ENCODE measurements around the gene SHANK3.
"Not testable (repeated sequence)": the region's sequence is repeated elsewhere in the genome, so short reads cannot be mapped to it uniquely, and the experiment has no call there.

The SHANK3 gene

DNA sequence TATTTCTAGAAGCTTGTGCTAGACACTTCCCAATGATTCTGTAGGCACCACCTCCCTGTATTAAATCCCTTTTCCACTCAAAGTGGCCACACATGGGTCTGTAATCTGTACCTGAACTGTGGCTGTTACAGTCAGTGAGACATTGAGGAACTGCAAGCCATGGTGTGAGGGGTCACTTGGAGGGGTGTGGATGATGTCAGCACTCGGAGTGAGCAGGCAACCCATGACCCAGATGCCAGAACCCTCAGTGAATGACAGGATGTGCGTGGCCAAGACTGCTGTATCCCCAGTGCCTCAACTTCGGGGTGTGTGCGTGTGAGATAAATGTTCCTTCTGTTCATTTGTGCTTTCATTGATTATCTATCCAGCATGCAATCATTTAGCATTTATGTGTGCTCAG is 14.7 kb upstream of the SHANK3 start:
- peaks cover 22% of the 10 kb centered on the region for H3K27me3 ChIP-seq (ENCODE audit: control insufficient read depth, insufficient read depth, low read length)
- H3K36me3 ChIP-seq (ENCODE audit: control insufficient read depth, low read depth, low read length): no peaks in the 10 kb centered on the region
- H3K4me1 ChIP-seq (ENCODE audit: control insufficient read depth, low read depth, low read length): no peaks in the 10 kb centered on the region
- no peak overlapping the region for H3K9ac ChIP-seq (ENCODE audit: low read length)
- no peaks in the 10 kb centered on the region for H3K9me3 ChIP-seq (ENCODE audit: control insufficient read depth, low read depth, low read length)
- H3K27ac ChIP-seq (ENCODE audit: low read length): no peak overlapping the region
- no peak overlapping the region for H3K4me3 ChIP-seq (ENCODE audit: low read length)

DNA sequence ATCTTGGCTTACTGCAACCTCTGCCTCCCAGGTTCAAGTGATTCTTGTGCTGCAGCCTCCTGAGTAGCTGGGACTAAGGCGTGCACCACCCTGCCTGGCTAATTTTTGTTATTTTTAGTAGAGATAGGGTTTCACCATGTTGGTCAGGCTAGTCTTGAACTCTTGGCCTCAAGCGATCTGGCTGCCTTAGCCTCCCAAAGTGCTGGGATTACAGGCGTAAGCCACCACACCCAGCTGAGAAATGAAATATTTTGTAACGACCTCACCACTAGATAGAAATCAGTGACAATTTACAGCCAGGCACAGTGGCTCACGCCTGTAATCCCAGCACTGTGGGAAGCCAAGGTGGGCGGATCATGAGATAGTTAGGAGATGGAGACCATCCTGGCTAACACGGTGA is 12.9 kb upstream of the SHANK3 start:
- peaks cover 22% of the 10 kb centered on the region for H3K27me3 ChIP-seq (ENCODE audit: control insufficient read depth, insufficient read depth, low read length)
- not testable (repeated sequence) for H3K27ac ChIP-seq (ENCODE audit: low read length); H3K4me1 ChIP-seq (ENCODE audit: control insufficient read depth, low read depth, low read length); H3K9ac ChIP-seq (ENCODE audit: low read length); H3K36me3 ChIP-seq (ENCODE audit: control insufficient read depth, low read depth, low read length); H3K4me3 ChIP-seq (ENCODE audit: low read length); H3K9me3 ChIP-seq (ENCODE audit: control insufficient read depth, low read depth, low read length)

DNA sequence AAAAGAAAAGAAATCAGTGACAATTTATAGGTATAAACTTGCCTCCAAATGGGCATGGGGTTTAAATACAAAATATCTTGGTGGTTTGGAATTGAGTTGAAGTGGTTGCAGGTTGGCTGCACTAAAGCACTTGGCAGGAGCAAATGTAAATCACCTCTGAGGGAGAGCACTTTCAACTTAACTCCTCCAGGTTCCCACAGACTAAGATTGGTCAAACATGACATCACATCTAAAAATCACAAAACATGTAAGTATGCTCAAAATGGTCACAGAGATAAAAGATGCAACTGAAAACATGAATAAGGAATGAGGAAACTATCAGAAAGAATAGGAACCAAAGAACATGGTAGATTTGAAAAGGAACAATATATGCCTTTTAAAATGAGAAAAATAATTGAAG is 12.3 kb upstream of the SHANK3 start:
- no peak overlapping the region for H3K9ac ChIP-seq (ENCODE audit: low read length)
- H3K27me3 ChIP-seq (ENCODE audit: control insufficient read depth, insufficient read depth, low read length): peaks cover 22% of the 10 kb centered on the region
- no peaks in the 10 kb centered on the region for H3K9me3 ChIP-seq (ENCODE audit: control insufficient read depth, low read depth, low read length)
- no peaks in the 10 kb centered on the region for H3K36me3 ChIP-seq (ENCODE audit: control insufficient read depth, low read depth, low read length)
- no peak overlapping the region for H3K27ac ChIP-seq (ENCODE audit: low read length)
- H3K4me3 ChIP-seq (ENCODE audit: low read length): no peak overlapping the region
- H3K4me1 ChIP-seq (ENCODE audit: control insufficient read depth, low read depth, low read length): no peaks in the 10 kb centered on the region

DNA sequence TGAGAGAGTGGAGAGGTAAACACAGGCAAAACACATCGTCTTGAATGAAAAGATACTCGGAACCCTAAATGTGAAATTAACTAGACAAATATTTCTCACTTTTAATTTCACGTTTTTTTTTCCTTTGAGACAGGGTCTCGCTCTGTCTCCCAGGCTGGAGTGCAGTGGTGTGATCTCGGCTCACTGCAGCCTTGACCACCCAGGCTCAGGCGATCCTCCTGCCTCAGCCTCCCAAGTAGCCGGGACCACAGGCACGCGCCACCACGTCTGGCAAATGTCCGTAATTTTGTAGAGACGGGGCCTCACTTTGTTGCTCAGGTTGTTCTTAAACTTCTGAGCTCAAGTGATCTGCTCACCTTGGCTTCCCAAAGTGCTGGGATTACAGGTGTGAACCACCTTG is 7.4 kb upstream of the SHANK3 start:
- H3K36me3 ChIP-seq (ENCODE audit: control insufficient read depth, low read depth, low read length): no peaks in the 10 kb centered on the region
- no peaks in the 10 kb centered on the region for H3K27me3 ChIP-seq (ENCODE audit: control insufficient read depth, insufficient read depth, low read length)
- no peak overlapping the region for H3K27ac ChIP-seq (ENCODE audit: low read length)
- no peak overlapping the region for H3K4me3 ChIP-seq (ENCODE audit: low read length)
- no peak overlapping the region for H3K9ac ChIP-seq (ENCODE audit: low read length)
- H3K9me3 ChIP-seq (ENCODE audit: control insufficient read depth, low read depth, low read length): no peaks in the 10 kb centered on the region
- H3K4me1 ChIP-seq (ENCODE audit: control insufficient read depth, low read depth, low read length): no peaks in the 10 kb centered on the region

DNA sequence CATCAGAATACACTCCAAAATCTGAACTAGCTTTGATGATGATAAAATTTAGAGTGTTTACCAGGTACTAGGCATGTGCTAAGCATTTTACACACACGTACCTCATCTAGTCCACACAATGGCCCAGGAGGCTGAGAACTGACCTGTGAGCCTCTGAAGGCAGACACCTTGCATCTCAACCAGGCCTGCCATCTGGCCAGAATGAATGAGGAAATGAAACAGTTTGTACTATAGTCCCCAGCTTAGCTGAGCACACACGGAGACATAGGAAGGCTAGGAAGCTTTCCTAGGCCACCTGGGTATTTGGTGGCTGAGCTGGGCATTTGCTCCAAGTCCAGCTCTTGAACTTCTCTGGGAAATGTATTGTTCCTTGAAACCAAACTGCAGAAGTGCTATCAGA is 6.9 kb upstream of the SHANK3 start:
- Histone ChIP-seq H3K9ac (ENCODE audit: low read length) (no peak overlapping the region), H3K27ac (ENCODE audit: low read length) (no peak overlapping the region), H3K9me3 (ENCODE audit: control insufficient read depth, low read depth, low read length) (no peaks in the 10 kb centered on the region)

DNA sequence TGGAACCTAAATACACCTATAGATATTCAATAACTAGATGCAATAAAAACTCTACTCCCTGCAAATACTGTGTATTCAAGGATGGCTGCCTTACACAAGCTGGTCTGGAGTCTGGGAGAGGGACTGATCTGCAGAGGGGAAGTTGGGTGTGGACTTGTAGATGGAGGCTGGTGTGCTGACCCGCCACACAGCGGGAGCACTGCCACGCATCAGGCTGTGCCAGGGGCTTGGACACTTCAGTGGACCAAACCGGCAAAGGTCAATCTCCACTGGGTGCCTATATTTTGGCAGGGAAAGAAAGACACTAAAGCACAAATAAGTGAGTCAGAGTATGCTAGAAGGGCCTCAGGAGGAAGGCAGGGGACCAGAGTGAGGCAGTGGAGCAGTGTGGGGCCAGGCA is 2.1 kb upstream of the SHANK3 start:
- no peak overlapping the region for H3K27ac ChIP-seq (ENCODE audit: low read length)
- no peak overlapping the region for H3K4me3 ChIP-seq (ENCODE audit: low read length)
- H3K27me3 ChIP-seq (ENCODE audit: control insufficient read depth, insufficient read depth, low read length): peaks cover 8% of the 10 kb centered on the region

More for the DNA sequence above, 6.9 kb upstream of the SHANK3 start:
- H3K36me3 ChIP-seq (ENCODE audit: control insufficient read depth, low read depth, low read length): no peaks in the 10 kb centered on the region
- H3K4me1 ChIP-seq (ENCODE audit: control insufficient read depth, low read depth, low read length): no peaks in the 10 kb centered on the region
- no peaks in the 10 kb centered on the region for H3K27me3 ChIP-seq (ENCODE audit: control insufficient read depth, insufficient read depth, low read length)
- no peak overlapping the region for H3K4me3 ChIP-seq (ENCODE audit: low read length)

DNA sequence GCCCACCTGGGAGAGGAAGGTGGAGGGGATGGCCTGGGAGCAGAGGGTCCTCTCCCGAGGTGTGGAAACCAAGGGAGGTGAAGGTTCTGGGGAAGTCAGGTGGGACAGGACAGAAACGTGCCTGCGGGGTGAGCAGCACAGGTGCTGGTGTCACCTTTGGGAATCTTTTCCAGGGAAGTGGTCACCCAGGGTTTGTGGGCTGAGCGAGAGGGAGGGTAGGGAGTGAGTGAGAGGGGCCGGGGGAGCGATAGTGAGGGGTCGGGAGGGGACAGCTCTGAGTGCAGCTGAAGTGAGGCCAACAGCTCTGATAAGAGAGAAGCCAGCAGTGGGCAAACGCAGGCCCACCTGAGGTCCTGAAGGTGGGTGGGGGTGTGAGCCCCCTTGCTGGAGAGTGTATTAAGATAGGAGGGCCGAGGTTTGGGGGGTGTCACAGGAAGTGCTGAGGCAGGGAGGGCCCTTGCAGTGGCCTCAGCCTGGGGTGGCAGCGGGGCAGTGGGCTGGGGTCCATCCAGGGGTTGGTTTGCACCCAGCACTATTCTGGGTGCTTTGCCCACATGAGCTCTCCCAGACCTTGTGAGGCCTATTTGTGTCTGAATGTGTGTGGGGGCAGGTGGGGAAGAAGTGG is 1.6 kb upstream of the SHANK3 start:
- Histone ChIP-seq H3K9ac (ENCODE audit: low read length) (no peak overlapping the region), H3K36me3 (ENCODE audit: control insufficient read depth, low read depth, low read length) (no peaks in the 10 kb centered on the region), H3K9me3 (ENCODE audit: control insufficient read depth, low read depth, low read length) (no peaks in the 10 kb centered on the region), H3K27me3 (ENCODE audit: control insufficient read depth, insufficient read depth, low read length) (peaks cover 14% of the 10 kb centered on the region), H3K27ac (ENCODE audit: low read length) (no peak overlapping the region), H3K4me1 (ENCODE audit: control insufficient read depth, low read depth, low read length) (peaks cover 5% of the 10 kb centered on the region), H3K4me3 (ENCODE audit: low read length) (no peak overlapping the region)

More for the DNA sequence above, 2.1 kb upstream of the SHANK3 start:
- no peaks in the 10 kb centered on the region for H3K36me3 ChIP-seq (ENCODE audit: control insufficient read depth, low read depth, low read length)
- H3K4me1 ChIP-seq (ENCODE audit: control insufficient read depth, low read depth, low read length): peaks cover 5% of the 10 kb centered on the region
- H3K9me3 ChIP-seq (ENCODE audit: control insufficient read depth, low read depth, low read length): no peaks in the 10 kb centered on the region
- H3K9ac ChIP-seq (ENCODE audit: low read length): no peak overlapping the region

DNA sequence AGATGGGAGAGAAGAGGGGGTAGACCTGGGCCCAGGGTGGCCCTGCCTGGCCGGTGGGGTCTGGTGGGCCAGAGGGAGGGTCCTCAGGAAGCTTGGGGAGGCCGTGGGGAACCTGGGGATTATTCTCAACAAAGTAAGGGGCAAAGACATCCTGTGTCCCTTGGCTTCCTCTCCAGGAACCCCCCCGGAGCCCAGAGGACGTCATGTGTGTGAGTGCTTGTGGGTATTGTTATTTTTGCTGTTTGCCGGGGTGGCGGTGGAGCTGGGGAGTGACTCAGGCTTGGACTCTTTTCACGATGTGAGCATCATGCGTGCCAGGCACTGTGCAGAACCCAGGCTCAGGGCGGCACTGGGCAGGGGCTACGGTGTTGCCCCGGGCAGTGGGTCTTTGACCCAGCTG is 982 bp upstream of the SHANK3 start:
- H3K27me3 ChIP-seq (ENCODE audit: control insufficient read depth, insufficient read depth, low read length): peaks cover 19% of the 10 kb centered on the region
- H3K4me1 ChIP-seq (ENCODE audit: control insufficient read depth, low read depth, low read length): peaks cover 5% of the 10 kb centered on the region
- H3K4me3 ChIP-seq (ENCODE audit: low read length): no peak overlapping the region
- H3K9me3 ChIP-seq (ENCODE audit: control insufficient read depth, low read depth, low read length): no peaks in the 10 kb centered on the region
- H3K27ac ChIP-seq (ENCODE audit: low read length): no peak overlapping the region
- no peak overlapping the region for H3K9ac ChIP-seq (ENCODE audit: low read length)
- H3K36me3 ChIP-seq (ENCODE audit: control insufficient read depth, low read depth, low read length): no peaks in the 10 kb centered on the region

DNA sequence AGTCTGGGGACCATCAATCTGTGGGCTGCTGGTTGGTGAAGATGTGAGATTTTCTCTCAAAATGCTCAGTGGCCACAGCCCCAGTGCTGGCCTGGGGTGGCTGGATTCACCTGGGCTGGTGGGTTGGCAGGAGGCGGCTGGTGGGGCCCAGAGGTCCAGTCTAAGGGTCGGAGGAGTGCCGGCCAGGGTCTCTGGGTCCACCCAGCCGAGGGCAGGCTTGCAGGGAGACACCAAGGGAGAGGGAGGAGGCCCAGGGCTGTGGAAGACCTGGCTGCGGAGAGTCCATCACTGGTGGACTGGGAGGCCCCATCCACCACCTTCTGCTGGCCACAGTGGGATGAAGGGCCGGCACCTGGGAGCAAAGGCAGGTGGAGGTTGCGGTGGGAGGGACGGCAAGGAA is 582 bp upstream of the SHANK3 start:
- Histone ChIP-seq H3K27me3 (ENCODE audit: control insufficient read depth, insufficient read depth, low read length) (peaks cover 19% of the 10 kb centered on the region), H3K4me3 (ENCODE audit: low read length) (no peak overlapping the region), H3K9ac (ENCODE audit: low read length) (no peak overlapping the region)

DNA sequence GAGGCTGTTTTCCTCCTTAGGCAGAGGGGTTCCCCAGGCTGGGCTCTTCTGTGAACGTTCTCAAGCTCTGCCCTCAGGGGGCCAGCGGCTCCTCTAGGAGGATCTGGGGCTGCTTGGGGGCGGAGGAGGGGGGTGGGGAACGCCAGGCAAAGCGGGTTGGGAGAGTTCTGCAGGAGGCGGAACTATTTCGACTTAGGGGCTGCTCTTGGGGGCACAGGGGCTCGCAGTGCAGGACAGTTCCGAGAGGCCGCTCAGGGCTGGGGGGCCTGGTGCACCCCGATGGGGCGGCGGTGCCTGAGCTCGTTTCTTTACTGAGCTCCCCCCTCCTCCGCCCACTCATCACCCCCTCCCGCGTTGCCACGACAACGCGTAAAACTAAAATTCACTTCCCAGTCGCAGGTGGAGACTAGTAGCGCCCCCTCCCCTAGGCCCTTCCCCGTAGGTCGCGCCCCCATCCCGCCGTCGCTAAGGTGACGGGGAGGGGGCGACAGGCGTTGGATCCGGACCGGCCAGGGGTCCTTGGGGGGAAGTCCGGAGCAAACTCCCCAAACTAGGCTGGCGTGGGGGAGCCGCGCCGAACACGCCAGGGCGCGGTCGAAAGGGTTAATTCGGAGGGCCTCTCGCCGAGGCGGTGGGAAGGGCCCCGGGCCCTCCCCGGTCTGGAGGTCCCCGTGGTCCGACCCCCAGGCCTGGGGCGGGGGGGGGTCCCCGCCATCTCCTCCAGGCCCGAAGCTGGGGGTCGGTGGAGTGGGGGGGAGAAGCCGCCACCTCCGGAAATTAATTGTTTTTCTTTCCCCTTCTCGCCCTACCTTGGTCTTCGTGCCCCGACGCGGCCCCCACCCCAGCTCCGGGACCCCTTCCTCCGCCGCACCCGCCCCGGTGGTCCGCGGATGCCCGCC is 857 bp downstream of the SHANK3 start:
- no peak overlapping the region for H3K27ac ChIP-seq (ENCODE audit: low read length)
- H3K4me3 ChIP-seq (ENCODE audit: low read length): peak overlapping the region; percentile 57
- H3K9me3 ChIP-seq (ENCODE audit: control insufficient read depth, low read depth, low read length): no peaks in the 10 kb centered on the region
- H3K27me3 ChIP-seq (ENCODE audit: control insufficient read depth, insufficient read depth, low read length): peaks cover 19% of the 10 kb centered on the region
- peak overlapping the region; percentile 32 for H3K9ac ChIP-seq (ENCODE audit: low read length)
- H3K36me3 ChIP-seq (ENCODE audit: control insufficient read depth, low read depth, low read length): no peaks in the 10 kb centered on the region
- peaks cover 5% of the 10 kb centered on the region for H3K4me1 ChIP-seq (ENCODE audit: control insufficient read depth, low read depth, low read length)

More for the DNA sequence above, 582 bp upstream of the SHANK3 start:
- H3K4me1 ChIP-seq (ENCODE audit: control insufficient read depth, low read depth, low read length): peaks cover 5% of the 10 kb centered on the region
- no peaks in the 10 kb centered on the region for H3K9me3 ChIP-seq (ENCODE audit: control insufficient read depth, low read depth, low read length)
- H3K36me3 ChIP-seq (ENCODE audit: control insufficient read depth, low read depth, low read length): no peaks in the 10 kb centered on the region
- no peak overlapping the region for H3K27ac ChIP-seq (ENCODE audit: low read length)

DNA sequence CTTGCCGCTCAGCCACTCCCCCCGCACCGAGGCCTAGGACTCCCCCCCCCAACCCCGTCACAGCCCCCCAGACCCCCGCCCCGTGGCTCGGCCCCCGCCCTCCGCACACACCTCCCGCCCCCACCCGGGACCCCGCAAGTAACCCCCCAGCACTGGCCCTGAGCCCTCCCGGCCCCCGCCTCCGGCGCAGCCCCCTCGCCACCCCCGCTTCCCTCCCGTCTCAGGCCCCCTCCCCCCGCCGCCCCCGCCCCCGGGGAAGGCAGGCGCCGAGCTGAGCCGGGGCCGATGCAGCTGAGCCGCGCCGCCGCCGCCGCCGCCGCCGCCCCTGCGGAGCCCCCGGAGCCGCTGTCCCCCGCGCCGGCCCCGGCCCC is 1.5 kb downstream of the SHANK3 start:
- peaks cover 5% of the 10 kb centered on the region for H3K4me1 ChIP-seq (ENCODE audit: control insufficient read depth, low read depth, low read length)
- no peak overlapping the region for H3K9ac ChIP-seq (ENCODE audit: low read length)
- H3K9me3 ChIP-seq (ENCODE audit: control insufficient read depth, low read depth, low read length): no peaks in the 10 kb centered on the region
- peaks cover 19% of the 10 kb centered on the region for H3K27me3 ChIP-seq (ENCODE audit: control insufficient read depth, insufficient read depth, low read length)
- no peaks in the 10 kb centered on the region for H3K36me3 ChIP-seq (ENCODE audit: control insufficient read depth, low read depth, low read length)
- H3K27ac ChIP-seq (ENCODE audit: low read length): no peak overlapping the region
- peak overlapping the region; percentile 57 for H3K4me3 ChIP-seq (ENCODE audit: low read length)
